HG03565 (cell line): ENCODE results near the gene PLAAT2.
"Not testable (repeated sequence)": the region's sequence is repeated elsewhere in the genome, so short reads cannot be mapped to it uniquely, and the experiment has no call there.

ENCODE experiments used
- ATAC-seq: cut with Tn5 transposase; IDR thresholded peaks from one replicate; pipeline ENCODE4 v1.9.1; 2021; ENCODE audit warnings: mild to moderate bottlenecking, moderate library complexity; ENCODE audit not compliant: unreplicated experiment

PLAAT2 gene

DNA sequence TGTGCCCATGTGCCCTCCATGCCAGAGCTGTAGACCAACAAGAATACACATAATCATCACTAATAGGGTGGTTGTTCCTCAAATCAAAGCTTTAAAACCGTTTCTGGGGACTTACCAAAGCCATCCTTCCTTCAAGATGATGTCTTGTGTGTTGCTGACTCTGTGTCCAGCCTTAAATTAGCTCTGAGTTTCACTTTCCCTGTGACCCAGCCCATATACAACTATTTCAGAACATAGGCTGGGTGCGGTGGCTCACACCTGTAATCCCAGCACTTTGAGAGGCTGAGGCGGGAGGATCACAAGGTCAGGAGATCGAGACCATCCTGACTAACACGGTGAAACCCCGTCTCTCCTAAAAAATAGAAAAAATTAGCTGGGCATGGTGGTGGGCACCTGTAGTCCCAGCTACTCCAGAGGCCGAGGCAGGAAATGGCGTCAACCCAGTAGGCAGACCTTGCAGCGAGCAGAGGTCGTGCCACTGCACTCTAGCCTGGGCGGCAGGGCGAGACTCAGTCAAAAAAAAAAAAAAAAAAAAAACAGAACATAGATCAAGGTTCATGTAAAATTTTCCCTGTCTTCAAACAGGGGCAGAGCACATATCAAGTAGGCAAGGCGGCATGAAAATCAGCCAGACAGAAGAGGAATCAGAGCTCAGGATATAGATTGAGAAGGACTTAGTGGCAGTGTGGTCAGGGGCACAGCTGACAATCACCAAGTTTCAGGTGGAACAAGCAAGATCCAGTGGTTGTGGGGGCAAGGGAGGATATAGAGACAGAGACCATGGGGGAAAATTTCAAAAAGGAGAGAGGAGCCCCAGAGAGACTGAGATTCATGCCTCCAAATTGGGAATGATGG lies at the start of gene PLAAT2:
TSS of gene PLAAT2 (minus strand) at position 179 of the 855 bp plus-strand sequence. CDS start at position 124, 55 bp downstream.
- no peak for ATAC-seq

DNA sequence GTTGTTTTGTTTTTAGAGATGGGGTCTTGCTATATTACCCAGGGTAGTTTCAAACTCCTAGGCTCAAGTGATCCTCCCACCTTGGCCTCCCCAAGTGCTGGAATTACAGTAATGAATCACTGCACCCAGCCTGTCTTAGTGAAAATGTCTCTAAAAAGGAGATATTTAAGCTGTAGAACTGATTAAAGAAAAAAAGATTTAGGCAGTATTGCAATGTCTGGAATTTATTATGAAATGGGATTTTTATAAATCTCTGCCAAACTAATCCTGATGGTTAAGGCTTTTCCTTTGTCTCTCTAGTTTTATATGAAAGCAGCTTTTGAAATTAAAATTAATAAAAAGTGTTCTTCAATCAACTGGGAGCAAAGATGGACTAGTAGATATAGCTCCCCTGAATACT lies 49.0 kb upstream of the PLAAT2 start:
- ATAC-seq, result no peak

DNA sequence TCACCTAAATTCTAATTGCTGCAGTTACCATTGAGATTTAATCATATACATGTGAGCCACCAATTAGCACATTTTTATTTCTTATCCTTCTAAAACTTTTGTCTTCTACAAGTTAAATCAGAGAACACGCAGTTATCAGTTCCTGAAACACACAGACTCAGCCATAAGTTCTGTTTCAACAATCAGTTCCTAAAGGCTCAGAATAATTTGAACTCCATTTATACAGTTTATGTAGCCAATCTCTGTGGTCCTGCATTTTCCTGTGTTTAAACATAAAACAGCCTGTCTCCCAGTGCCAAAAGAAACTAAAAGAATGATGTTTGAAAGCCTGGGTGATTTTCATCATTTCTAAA lies 48.2 kb upstream of the PLAAT2 start:
- ATAC-seq, result no peak

DNA sequence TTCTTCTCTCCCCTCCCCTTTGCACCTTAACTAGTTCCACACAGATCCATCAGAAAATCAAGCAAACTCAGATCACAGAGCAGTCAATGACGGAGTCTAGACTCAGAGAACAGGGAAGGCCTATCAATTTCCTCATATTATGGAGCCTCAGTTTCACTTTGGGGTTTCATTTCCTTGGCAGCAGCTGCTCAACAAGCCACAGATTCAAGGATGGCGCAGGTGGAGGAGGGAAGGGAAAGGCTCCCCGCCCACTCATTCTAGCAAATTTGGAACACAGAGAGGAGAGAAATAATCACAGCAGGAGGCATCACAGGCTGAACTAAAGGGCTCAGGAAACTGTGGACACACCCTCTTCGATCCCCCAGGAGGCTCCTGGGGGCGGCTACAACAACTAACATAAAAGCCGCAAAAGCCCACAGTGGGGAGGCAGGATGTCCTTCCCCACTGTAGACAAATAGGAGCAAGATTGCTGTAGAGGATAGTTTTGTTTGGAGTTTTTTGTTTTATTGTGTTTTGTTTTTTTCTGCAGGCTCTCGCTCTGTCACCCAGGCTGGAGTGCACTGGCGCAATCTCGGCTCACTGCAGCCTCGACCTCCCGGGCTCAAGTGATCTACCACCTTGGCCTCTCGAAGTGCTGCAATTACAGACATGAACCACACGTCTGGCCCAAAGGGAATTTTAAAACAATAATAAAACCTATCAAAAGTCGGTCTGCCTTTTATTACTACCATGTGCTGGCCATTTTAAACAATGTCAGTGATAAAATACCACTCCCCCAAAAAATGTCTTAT lies 47.6 kb upstream of the PLAAT2 start:
- ATAC-seq, result no peak

DNA sequence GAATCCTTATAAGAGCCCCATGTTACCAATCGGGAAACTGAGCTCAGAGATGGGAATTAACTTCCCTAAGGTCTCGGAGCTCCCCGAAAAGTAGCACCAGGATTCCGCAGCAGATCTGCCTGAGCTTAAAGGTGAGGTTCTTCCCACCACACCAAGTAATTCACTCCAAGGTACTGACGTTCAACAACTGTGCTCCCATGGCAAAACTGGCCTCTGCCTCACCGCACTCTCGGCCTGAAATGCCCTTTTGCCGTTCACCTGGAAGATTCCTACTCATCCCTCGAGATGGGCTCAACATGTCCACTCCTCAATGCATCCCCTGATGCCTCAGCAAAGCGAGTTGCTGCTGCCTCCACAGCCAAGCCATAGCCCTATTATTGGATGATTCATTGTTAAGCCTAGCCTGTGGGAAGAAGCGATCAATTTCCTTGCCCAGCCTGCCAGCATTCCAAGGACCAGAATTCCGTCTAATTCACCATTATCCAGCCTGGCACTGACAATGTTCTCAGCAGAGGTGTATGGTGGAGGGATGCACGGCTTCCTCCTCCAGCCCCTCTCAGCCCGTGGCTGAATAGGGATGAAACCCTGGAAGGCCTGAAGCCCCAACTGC lies 46.9 kb upstream of the PLAAT2 start:
- no peak for ATAC-seq

DNA sequence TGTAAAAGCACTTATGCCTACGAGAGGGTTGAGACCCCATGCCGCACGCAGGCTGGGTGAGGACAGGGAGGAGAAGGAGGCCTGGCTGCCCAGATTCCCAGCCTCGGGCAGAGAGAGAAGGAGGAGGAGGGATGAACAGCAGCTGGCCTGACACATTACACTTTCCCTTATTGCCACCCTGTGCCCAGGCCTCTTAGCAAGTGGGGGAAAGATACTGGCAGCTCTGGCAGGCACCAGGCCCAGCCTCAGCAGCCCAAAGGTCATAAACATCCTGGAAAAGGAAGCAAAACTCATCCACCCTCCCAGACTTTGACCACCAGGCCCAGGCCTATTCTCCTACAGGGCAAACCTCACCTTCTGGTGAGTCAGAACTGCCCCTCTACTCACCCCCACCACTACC lies 46.4 kb upstream of the PLAAT2 start:
- ATAC-seq, result no peak

DNA sequence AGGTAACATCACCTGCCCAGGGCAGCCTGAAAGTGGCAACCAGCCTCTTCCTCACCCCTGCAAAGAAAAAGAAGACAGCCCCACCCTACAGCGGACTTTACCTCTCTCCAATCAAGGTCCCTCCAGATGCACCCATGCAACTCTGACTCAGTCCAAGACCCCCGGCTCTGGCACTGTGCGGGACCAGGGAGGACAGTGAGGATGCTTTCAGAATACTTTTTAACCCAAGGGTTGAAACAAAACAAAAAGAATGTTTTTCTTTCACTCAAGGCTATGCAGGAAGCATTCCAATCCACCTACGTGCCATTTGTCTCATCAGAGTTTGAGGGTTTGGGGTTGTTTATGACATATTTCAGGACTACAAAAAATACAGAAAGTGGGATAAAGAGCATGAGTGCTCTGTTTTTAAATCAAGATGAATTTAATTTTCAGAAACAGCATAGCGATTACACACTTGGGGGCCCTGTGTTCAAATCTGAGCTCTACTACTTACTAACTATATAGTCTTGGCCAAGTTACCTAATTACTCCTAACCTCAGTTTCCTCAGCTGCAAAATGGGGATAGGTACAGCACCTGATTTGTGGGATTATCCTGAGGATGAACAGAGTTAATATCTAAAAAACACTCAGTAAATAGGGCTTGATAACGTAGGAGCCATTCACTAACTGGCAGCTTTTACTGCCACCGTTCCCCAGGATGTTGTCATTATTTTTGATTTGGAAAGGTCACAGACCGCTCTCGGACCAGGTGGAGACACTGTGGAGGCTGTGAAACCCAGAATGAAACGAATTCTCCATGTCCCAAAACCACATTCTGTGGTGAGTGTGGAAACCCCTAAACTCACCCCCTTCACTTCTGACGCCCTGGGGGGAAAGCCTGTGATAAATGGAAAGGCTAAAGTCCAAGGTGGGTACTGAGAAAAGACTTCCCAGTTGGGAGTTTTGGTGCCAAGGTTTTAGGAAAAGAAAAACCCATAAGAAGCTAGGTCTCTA lies 45.5 kb upstream of the PLAAT2 start:
- ATAC-seq, result no peak

DNA sequence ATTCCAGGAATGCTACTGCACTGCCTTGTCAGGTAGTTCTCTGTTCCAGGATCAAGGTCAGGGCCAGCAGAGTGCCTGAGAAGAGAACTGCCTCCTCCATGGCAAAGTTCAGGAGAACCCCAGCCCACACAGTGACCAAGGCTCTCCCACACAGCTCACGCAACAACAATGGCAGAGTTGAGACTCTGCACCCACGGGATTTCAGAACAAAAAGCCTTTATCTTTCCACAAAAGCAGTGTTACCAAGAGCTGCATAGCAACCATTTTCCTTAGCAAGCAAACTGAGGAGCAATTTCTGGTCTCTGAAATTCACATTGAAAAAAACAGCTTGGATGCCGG lies 40.0 kb upstream of the PLAAT2 start:
- ATAC-seq, result no peak

DNA sequence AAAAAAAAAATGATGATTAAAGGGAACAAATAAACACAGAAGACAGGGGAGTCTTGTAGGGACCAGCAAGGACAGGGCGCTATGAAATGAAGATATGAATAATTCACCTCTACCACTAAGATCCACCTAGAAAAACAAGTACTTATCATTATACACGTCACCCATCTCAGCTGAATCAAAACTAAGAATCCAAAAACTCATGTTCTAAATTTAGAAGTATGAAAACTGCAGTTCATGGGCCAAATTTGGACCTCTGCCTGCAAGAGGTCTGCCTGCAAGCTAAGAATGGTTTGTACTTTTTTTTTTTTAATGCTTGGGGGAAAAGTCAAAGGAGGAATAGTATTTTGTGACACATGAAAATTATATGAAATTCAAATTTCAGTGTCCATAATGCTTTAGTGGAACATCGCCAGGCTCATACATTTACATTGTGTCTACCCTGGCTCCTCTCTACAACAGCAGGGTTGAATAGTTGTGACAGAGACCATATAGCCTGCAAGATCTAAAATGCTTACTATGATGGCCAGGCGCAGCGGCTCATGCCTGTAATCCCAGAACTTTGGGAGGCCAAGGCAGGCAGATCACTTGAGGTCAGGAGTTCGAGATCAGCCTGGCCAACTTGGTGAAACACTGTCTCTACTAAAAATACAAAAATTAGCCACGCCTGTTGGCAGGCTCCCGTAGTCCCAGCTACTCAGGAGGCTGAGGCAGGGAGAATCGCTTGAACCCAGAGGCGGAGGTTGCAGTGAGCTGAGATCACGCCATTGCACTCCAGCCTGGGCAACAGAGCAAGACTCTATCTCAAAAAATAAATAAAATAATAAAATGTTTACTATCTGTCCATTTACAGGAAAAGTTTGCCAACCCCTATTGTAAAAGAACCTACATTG lies 39.4 kb upstream of the PLAAT2 start:
- not testable (repeated sequence) for ATAC-seq

DNA sequence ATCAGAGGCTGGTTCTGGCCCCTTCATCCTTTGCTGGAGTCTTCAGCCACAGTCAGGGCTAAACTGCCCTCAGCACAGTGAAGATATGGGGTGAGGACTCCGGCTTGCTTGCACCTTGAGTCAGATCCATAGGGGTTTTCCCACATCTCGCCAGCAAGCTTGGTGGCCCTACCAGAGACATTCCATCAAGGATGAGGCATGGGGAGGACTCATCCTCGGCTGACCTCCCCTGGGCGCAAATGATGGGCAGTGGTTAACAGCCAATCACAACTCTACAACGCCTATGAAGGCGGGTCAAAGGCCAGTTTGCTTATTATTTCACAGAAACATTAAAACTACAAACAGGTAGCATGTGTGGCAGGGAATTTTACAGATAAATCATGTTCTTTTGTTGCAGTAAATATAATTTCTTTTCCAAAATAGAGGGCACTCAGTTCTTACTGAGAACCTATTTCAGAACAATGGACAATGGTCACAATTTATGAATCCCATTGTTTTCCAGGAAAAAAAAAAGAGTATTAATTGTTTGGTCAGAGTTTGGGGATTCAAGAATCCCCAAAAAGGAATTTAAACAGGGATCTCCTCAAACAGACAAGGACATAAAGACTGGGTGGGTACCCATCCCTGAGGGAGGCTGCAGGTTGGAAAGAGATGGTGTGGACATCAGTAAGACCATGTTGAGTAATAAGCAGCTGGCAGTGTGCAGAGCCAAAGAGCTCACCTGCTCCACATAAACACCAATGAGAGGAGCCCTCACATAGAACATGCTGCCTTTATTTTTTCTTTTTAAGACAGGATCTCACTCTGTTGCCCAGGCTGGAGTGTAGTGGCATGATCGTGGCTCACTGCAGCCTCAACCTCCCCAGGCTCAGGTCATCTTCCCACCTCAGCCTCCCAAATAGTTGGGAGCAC lies 36.3 kb upstream of the PLAAT2 start:
- no peak for ATAC-seq

DNA sequence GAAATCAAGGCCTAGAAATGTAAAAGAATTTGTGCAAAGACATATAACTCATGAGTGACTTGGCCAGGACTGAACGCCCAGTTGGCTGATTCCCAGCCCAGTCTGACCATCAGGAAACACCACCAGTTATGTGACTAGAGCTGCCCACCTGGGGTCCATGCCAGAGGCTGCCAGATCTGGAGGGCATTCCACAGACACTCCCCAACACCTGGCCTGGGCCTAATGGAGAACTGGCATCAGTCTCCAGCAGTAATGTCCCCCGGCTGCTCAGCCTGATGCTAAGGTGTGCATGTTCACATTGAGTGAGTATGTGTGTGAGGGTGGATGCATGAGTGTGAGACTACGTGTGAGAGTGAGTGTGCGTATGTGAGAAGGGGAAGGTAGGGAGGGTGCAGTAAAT lies 35.4 kb upstream of the PLAAT2 start:
- ATAC-seq, result no peak

DNA sequence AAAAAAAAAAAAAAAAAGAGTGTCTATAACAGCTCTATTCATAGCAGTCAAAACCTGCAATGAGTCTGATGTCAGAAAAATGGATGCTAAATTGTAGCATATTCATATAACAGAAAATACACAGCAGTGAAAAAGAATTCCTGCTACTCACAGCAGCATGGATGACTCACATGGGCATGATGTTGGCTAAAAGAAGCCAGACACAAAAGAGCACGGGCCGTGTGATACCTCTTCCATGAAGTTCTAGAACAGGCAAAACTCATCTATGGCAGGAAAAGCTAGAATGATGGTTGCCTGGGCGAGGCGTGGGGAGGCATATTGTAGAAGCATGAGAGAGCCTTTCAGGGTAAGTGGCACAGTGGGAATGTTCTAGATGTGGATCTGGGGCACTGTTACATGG lies 32.1 kb upstream of the PLAAT2 start:
- no peak for ATAC-seq

DNA sequence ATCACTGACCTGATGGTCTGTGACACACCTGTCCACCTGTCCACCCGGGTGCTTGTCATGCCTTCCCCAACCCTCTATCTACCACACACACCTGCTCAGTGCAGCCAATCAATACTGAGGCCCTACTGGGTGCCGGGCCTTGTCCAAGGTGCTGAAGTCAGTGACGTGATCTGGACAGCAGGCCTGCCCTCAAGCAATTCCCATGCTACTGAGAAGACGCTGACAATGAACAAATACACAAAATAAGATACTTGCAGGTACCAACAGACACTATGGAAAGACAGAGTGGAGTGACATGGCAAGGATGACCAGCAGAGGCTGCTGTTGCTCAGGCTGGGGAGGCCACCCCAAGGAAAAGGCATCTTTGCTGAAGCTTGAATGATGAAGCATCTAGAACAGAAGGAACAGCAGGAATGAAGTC lies 29.8 kb upstream of the PLAAT2 start:
- no peak for ATAC-seq

DNA sequence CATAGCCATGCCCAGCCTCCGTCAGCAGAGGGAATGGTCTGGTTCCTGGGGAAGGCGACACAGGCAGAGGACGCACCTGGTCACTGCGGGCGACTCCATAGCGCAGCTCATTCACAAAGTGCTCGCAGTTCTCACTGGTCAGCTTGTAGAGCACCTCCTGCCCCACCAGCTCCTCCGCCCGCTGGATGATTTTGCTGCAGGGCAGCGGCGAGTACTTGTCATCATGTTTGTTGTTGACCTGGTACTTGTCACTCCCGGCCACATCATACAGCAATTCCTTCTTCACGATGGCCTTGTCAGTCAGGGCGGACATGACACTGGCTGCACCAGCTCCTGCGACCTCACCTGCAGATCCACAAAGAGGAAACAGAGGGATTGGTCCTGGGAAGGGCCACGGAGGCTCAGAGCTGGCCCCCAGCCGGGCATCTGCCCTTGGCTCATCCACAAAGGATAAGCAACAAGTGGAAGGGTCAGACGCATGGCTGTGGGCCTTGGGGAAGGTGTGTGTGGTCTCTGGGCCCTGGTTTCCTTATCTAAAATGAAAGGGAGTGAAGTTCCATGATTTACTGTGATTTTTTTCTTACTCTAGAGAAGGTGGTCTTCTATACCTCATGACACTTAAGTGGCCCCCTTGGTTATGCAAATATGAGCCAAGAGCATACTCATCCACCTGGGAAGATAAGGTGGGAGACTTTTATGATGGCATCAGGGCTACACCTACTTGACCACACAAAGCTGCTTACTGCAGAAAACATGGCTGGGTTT lies 27.0 kb upstream of the PLAAT2 start:
- no peak for ATAC-seq

DNA sequence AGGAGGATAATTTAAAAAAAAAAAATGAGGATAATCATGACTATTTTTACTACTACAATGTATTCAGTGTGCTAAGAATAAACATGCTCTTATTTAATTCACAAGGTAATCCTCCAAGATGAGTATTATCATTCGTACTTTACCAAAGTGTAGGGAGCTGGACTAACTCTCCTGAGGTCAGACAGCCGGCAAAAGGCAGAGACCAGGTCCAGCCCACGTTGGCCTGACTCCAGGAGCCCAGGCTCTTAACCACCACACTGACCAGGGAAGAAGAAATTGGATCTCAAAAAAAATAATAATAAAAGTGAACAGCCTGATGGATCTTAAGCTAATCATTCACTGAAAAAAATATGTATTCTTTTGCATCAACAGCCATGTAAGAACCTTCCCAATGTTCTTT lies 25.8 kb upstream of the PLAAT2 start:
- no peak for ATAC-seq

DNA sequence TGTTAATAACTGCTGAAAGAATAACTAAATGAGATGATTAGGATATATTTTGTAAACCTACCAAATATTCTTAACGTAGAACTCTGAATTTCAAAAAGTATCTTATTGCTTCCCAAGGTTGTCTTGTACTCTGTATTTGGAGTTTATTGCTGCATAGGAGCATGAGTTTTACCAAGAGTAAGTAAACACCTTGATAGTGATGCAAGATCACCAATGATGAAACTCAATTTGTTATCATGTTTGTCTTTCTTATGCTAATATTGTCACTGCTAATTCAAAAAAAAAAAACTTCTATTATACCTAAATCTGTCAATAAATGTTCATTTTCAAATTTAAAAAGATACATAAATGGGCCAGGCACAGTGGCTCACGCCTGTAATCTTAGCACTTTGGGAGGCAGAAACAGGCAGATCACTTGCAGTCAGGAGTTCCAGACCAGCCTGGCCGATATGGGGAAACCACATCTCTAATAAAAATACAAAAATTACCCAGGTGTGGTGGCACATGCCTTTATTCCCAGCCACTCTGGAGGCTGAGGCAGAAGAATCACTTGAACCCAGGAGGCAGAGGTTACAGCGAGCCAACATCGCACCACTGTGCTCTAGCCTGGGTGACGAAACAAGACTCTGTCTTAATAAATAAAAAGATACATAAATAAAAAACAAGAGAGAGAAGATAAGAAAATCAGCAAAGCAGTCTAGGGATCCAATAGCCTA lies 23.4 kb upstream of the PLAAT2 start:
- ATAC-seq, result no peak

DNA sequence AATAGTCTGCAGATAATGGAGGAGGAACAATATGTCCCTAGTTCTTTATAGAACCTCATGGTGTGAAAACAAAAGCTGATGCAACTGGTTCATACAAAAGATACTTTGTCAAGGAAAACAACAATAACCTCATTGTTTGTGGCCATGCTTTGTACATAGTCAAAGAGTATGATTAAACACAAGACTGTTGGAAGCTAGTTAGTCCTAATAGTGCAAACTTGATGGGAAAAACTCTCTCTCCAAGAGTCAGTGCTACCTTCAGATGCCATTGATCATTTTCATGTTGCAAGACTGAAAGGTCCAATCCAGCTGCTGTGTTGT lies 20.1 kb upstream of the PLAAT2 start:
- no peak for ATAC-seq
